HepG2 (cell line): ENCODE measurements around the gene SND1. TPM values are rescaled to one million over a fixed set of nuclear protein-coding genes. Genes with fewer than 3 reads are reported as not detected.

Experiments
- ATAC-seq: fragments of 200-7000 bp; cut with Tn5 transposase; 3 replicates; pipeline ENCODE4 v1.9.1; 2020; ENCODE audit warnings: mild to moderate bottlenecking, moderate library complexity
- BruUV-seq: library from RNA; stranded (reverse); fragments of 400-500 nt; replicated peaks from 2 replicates; lab custom pipeline; 2021; lab: Mats Ljungman, UMichigan
- CTCF ChIA-PET: fragments of 300-600 bp; formaldehyde crosslinking; extraction: SDS; loops from one replicate; lab custom pipeline; 2021; ENCODE audit warnings: low total read pairs, inconsistent platforms, low intra/inter-chr PET ratio; lab: Yijun Ruan, JAX
- POLR2A ChIA-PET: fragments of 350-600 bp; sonication (Branson Sonifier 250); formaldehyde crosslinking; loops from one replicate; lab custom pipeline; 2020; ENCODE audit warnings: antibody characterized with exemption, inconsistent platforms; lab: Yijun Ruan, JAX
- DNase-seq: peaks from one replicate; pipeline ENCODE4 v3.0.0-alpha.2; 2015; ENCODE audit warnings: low spot score
- FAIRE-seq: peaks from 3 replicates; lab custom pipeline; 2011; peaks lifted over from hg19 to GRCh38; lab: Jason Lieb, UNC
- H2AFZ ChIP-seq: one replicate; pipeline ENCODE4 v1.6.1; 2011; ENCODE audit warnings: low read length, inconsistent platforms
- H3K27ac ChIP-seq: fragments of 300-600 bp; 3 replicates; pipeline ENCODE4 v1.8.0; 2011; ENCODE audit warnings: mixed run types, mild to moderate bottlenecking, mixed read lengths, low read length, inconsistent platforms; ENCODE audit not compliant: insufficient read depth; ENCODE audit errors: extremely low read length
- H3K27me3 ChIP-seq, 2 experiments: fragments of 200-600 bp in 1 of 2; 2 replicates in 1 of 2; 3 replicates in 1 of 2; pipeline versions ENCODE4 v1.6.0 to v1.8.0; 2011; ENCODE audit warnings: low read length in 2 of 2, mild to moderate bottlenecking in 2 of 2, moderate library complexity in 2 of 2, inconsistent platforms in 1 of 2; ENCODE audit not compliant: insufficient read depth in 2 of 2, control insufficient read depth in 1 of 2
- H3K36me3 ChIP-seq, 2 experiments: fragments of 200-600 bp in 1 of 2; replicated peaks in 1 of 2; 2 replicates in 1 of 2; 3 replicates in 1 of 2; pipeline versions ENCODE4 v1.5.1 to v1.8.0; 2011; ENCODE audit warnings: low read length in 2 of 2, inconsistent platforms in 1 of 2; ENCODE audit not compliant: insufficient read depth in 2 of 2, control insufficient read depth in 1 of 2
- H3K4me1 ChIP-seq: 2 replicates; pipeline ENCODE4 v1.5.1; 2012; ENCODE audit warnings: low read length, inconsistent platforms; ENCODE audit not compliant: insufficient read depth
- H3K4me2 ChIP-seq: 2 replicates; pipeline ENCODE4 v1.6.0; 2011; ENCODE audit warnings: low read depth, low read length, inconsistent platforms
- H3K4me3 ChIP-seq, 3 experiments: fragments of 200-600 bp in 1 of 3; sonication (generic), shearing (Covaris generic) in 1 of 3; replicated peaks in 1 of 3; 2 replicates each; pipeline ENCODE4 v1.5.1; 2011 to 2016; ENCODE audit warnings: low read length in 3 of 3, inconsistent platforms in 2 of 3, low read depth in 2 of 3, mild to moderate bottlenecking in 2 of 3, control low read depth in 1 of 3, mixed read lengths in 1 of 3; ENCODE audit not compliant: insufficient read depth in 1 of 3
- H3K79me2 ChIP-seq: one replicate; pipeline ENCODE4 v1.6.1; 2011; ENCODE audit warnings: low read length, inconsistent platforms; ENCODE audit not compliant: insufficient read depth
- H3K9ac ChIP-seq: 2 replicates; pipeline ENCODE4 v1.6.0; 2011; ENCODE audit warnings: mild to moderate bottlenecking, low read depth, low read length, inconsistent platforms; ENCODE audit not compliant: insufficient read depth
- H3K9me3 ChIP-seq: 2 replicates; pipeline ENCODE4 v1.5.1; 2012; ENCODE audit warnings: mild to moderate bottlenecking, low read length
- H4K20me1 ChIP-seq: 2 replicates; pipeline ENCODE4 v1.6.0; 2011; ENCODE audit warnings: inconsistent platforms, mild to moderate bottlenecking, low read length, moderate library complexity; ENCODE audit not compliant: insufficient read depth
- RBM22 ChIP-seq: fragments of 200-400 bp; formaldehyde crosslinking; optimal IDR thresholded peaks from 2 replicates; pipeline ENCODE3; 2017; ENCODE audit warnings: mild to moderate bottlenecking, low read length, moderate library complexity
- SCMH1 ChIP-seq: sonication (generic); formaldehyde crosslinking; IDR thresholded peaks from 2 replicates; pipeline ENCODE4 v1.9.0; 2021; ENCODE audit warnings: missing genetic modification reagents, mild to moderate bottlenecking, borderline replicate concordance
- ZC3H13 ChIP-seq: sonication (generic); formaldehyde crosslinking; IDR thresholded peaks from 2 replicates; pipeline ENCODE4 v1.8.1; 2023; ENCODE audit warnings: mild to moderate bottlenecking, missing genetic modification reagents, moderate library complexity
- ZMAT3 ChIP-seq: sonication (generic); formaldehyde crosslinking; conservative IDR thresholded peaks from 2 replicates; pipeline ENCODE4 v1.7.0; 2021; ENCODE audit warnings: missing genetic modification reagents
- WGBS: methylation state at CpG from one replicate; pipeline ENCODE4 v1.1.6; 2017; ENCODE audit warnings: low lambda C conversion rate; 5-methylcytosine and 5-hydroxymethylcytosine counted together
- in situ Hi-C: cut with HindIII; loops from 2 replicates; pipeline ENCODE4 v1.10.0; 2017; ENCODE audit warnings: low pct_unique_long_range_greater_than_20kb; ENCODE audit not compliant: extremely low pct_ligation_motif_present
- intact Hi-C: fragments of 100-400 bp; cut with micrococcal nuclease; formaldehyde crosslinking; loops from one replicate; pipeline ENCODE4 v1.10.0; 2022; ENCODE audit not compliant: unreplicated experiment
- polyA plus RNA-seq, 8 experiments: library from polyadenylated mRNA; depleted of rRNA in 3 of 8; stranded (reverse) in 7 of 8; unstranded in 1 of 8; fragments of >200 nt; fragmentation: Illumina TruSeq in 4 of 8; extraction: Trizol in 4 of 8; gene quantifications; 2 replicates each; pipeline versions ENCODE4 v1.2.1 to v1.2.3, GENCODE V29; 2011 to 2016; ENCODE audit warnings: low read depth in 4 of 8, missing spikeins in 1 of 8, mixed read lengths in 1 of 8; ENCODE audit not compliant: insufficient read depth in 1 of 8
- total RNA-seq, 5 experiments: library from RNA; depleted of rRNA; stranded (reverse); fragments of >200 nt; fragmentation: Illumina TruSeq; extraction: Trizol; gene quantifications; 2 replicates each; pipeline ENCODE4 v1.2.3, GENCODE V29; 2016; ENCODE audit warnings: low read depth in 1 of 5
- TF ChIP-seq, protein P1 (sequence below): sonication (generic); formaldehyde crosslinking; IDR thresholded peaks from 2 replicates; pipeline ENCODE4 v1.4.0; 2020; ENCODE audit warnings: missing genetic modification reagents
- TF ChIP-seq, protein P2 (sequence below): IDR thresholded peaks from 2 replicates; pipeline ENCODE4 v1.6.1; 2016; ENCODE audit warnings: missing biosample characterization, missing genetic modification reagents, low read depth

The SND1 gene
- total and polyA plus RNA-seq, 2 of the 13 experiments (the other 11 are each of a cell fraction or from before 2014, with no cell fraction given) = 110 to 182 TPM

DNA sequence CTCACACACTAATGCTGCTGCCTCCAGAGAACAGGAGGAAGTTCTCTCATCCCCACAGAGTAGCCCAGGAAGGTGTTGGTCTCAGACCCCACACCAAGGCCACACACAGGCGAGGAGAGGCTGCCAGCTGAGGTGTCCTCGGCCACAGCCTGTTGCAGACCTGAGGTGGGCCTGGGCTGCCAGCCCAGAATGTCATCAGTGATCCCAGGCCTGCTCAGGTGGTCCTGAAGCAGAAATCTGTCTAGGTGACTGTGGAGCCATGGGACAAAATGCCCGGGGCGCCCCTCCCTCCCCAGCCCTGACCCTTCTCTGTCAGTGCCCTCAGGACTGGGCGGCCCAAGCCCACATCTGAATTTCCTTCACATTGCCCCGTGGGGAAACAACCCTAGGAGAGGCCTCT is 422.7 kb downstream of the SND1 start:
- Histone ChIP-seq H2AFZ (no peak overlapping the region), H3K27me3 (no peaks in the 10 kb centered on the region), H3K79me2 (no peaks in the 10 kb centered on the region), H3K9me3 (no peaks in the 10 kb centered on the region), H3K4me1 (no peaks in the 10 kb centered on the region), H3K4me3 (no peak overlapping the region), H3K36me3 (peaks cover 30 to 84% of the 10 kb centered on the region in 2 experiments), H4K20me1 (no peaks in the 10 kb centered on the region), H3K27ac (no peak overlapping the region), H3K4me2 (no peak overlapping the region), H3K9ac (no peak overlapping the region)
- intact Hi-C loops = no loop called here
- TF ChIP-seq SCMH1 (no peak), RBM22 (no peak), ZC3H13 (CRISPR knock-in tag) (no peak)
- TF ChIP-seq, protein P1, sequence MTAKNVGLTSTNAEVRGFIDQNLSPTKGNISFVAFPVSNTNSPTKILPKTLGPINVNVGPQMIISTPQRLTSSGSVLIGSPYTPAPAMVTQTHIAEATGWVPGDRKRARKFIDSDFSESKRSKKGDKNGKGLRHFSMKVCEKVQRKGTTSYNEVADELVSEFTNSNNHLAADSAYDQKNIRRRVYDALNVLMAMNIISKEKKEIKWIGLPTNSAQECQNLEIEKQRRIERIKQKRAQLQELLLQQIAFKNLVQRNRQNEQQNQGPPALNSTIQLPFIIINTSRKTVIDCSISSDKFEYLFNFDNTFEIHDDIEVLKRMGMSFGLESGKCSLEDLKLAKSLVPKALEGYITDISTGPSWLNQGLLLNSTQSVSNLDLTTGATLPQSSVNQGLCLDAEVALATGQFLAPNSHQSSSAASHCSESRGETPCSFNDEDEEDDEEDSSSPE (CRISPR knock-in tag) = no peak
- 60% methylated on average over 1 of the region's 6 CpGs for WGBS
- DNase-seq (no peak), FAIRE-seq (no peak), ATAC-seq (no peak)
- ChIA-PET CTCF (no interaction called here), POLR2A (no interaction called here)
- BruUV-seq = no TSS peak
- in situ Hi-C loops = no loop called here

DNA sequence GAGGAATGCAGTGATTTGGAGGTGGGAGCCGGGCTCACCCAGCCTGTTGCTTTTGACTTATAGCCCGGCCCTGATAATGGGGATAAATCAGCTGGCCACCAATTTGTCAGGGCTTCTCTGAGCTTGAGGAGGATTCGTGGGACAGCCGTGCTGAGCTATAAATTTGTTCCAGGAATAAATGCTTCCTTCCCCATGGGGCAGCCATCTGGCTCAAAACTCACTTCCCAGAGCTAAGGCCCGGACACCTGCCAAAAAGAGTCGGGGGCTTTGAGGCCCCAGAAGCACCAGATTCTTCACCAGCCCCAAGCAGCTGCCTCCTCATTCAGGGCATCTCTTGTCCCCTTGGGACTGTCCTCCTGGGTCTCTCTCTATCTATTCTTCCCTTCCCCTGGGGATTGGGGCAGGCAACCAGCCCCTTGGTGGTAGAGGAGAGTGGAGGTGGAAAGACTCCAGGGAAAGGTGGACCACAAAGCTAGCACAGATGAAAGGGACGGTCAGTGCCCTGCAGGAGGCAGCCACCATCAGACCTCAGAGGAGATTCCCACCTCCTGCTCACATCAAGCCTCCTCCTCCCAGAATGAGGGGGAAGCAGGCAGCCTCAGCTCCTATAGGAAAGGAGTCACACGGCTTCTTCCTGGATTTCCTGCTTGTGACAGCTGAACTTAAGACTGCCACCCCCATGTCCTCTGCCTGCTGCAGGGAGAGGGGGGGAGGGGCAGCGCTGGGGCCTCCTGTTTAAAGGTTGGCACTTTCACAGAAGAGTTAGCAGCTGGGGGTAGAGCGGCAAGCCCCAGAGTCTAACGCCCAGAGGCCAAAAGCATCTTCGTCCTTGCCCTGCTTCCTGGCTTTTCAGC is 423.5 kb downstream of the SND1 start:
- no peak overlapping the region for H3K27ac ChIP-seq
- no peaks in the 10 kb centered on the region for H3K9me3 ChIP-seq
- no peak overlapping the region for H3K9ac ChIP-seq
- in situ Hi-C loops = no loop called here
- CTCF ChIA-PET = no interaction called here
- 88% methylated on average over 12 of the region's 12 CpGs for WGBS
- BruUV-seq = no TSS peak
- POLR2A ChIA-PET = no interaction called here
- TF ChIP-seq, protein P2, sequence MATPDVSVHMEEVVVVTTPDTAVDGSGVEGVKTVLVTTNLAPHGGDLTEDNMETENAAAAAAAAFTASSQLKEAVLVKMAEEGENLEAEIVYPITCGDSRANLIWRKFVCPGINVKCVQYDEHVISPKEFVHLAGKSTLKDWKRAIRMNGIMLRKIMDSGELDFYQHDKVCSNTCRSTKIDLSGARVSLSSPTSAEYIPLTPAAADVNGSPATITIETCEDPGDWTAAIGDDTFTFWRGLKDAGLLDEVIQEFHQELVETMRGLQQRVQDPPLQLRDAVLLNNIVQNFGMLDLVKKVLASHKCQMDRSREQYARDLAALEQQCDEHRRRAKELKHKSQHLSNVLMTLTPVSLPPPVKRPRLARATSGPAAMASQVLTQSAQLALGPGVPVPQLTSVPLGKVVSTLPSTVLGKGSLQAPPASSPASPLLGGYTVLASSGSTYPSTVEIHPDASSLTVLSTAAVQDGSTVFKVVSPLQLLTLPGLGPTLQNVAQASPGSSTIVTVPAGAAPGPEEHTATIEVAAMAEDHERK (CRISPR knock-in tag) = no peak
- TF ChIP-seq ZMAT3 (CRISPR knock-in tag) = no peak
- H3K4me1 ChIP-seq = no peaks in the 10 kb centered on the region
- no peak for DNase-seq
- intact Hi-C loops = no loop called here
- FAIRE-seq = no peak
- no peaks in the 10 kb centered on the region for H3K79me2 ChIP-seq
- peaks cover 36 to 84% of the 10 kb centered on the region in 2 experiments for H3K36me3 ChIP-seq
- H4K20me1 ChIP-seq = no peaks in the 10 kb centered on the region
- no peak for ATAC-seq
- H3K4me3 ChIP-seq = no peak overlapping the region
- no peaks in the 10 kb centered on the region for H3K27me3 ChIP-seq
- H3K4me2 ChIP-seq = no peak overlapping the region
- no peak overlapping the region for H2AFZ ChIP-seq
